T-helper 1 cell treated with Interleukin-12 subunit alpha and Interleukin-12 subunit beta and Interleukin-4 antibody, amounts not matched to agents 30 ng/mL and 1 ng/mL, for 36 hours (primary cell): Measurements from ENCODE around the gene MED13L. TPM values are rescaled to one million over a fixed set of nuclear protein-coding genes. Genes with fewer than 3 reads are reported as not detected.

Experiments
- intact Hi-C: fragments of 100-400 bp; cut with micrococcal nuclease; formaldehyde crosslinking; loops from one replicate; pipeline ENCODE4 v1.15.1; 2024
- total RNA-seq: library from RNA; stranded (reverse); gene quantifications from 2 replicates; pipeline ENCODE4 v1.2.3, GENCODE V29; 2022

Gene MED13L
- total RNA-seq, 1 donor from 2014 or later, result 92.7 TPM

DNA sequence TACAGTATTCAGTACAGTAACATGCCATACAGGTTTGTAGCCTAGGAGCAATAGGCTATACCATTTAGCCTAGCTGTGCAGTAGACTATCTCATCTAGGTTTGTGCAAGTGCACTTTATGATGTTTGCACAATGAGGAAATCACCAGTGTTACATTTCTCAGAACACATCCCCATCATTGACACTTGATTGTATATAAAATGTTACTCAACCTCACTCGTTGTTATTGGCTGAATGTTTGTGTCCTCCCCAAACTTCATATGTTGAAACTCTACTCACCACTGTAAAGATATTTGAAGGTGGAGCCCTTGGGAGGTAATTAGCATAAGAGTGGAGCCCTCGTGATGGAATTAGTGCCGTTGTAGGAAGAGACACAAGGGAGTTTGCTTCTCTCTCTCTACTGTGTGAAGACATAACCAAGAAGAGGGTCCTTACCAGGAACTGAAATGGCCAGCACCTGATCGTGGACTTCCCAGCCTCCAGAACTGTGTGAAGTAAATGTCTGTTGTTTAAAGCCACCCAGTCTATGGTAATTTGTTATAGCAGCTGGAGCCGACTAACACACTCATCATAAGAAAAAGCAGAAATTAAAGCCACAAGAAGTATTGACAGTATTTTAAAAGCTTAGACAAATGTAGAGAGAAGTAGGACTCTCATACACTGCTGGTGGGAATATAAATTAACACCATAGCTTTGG, 3.2 kb upstream of the MED13L start:
- intact Hi-C loops, result no loop called here

DNA sequence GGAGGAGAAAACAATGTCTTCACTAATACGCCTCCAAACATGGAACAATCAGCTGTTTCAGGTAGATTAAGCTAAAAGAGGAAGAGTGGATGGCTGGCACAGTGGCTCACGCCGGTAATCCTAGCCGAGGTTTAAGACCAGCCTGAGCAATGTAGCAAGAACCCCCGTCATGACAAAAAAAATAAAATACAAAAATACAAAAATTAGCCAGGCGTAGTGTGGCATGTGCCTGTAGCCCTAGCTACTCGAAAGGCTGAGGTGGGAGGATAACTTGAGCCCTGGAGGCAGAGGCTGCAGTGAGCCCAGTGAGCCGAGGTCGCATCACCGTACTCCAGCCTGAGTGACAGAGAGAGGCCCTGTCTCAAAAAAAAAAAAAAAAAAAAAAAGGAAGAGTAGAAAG, 1.2 kb upstream of the MED13L start:
- intact Hi-C loops, result loop anchor here (5.0 kb wide), 3 partner anchors 539 to 914 kb away; partner anchors contain the start of gene FBXO21

DNA sequence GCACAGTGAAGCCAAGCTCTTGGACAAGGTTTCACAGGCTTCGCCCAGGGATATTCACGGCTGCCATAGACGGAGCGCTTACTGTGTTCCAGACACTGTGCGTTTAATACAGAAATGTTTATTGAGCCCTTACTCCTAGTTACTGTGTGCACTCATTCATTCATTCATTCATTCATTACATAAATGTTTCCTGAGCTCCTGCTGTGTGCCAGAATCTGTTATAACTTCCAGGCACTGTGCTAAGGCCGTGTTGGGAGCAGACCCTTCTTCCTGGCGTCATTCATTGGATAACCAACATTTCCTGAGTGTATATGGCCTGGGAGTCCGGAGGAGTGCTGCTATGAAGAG, 760 bp upstream of the MED13L start:
- intact Hi-C loops, result loop anchor here (5.0 kb wide), 3 partner anchors 539 to 914 kb away; partner anchors contain the start of gene FBXO21

DNA sequence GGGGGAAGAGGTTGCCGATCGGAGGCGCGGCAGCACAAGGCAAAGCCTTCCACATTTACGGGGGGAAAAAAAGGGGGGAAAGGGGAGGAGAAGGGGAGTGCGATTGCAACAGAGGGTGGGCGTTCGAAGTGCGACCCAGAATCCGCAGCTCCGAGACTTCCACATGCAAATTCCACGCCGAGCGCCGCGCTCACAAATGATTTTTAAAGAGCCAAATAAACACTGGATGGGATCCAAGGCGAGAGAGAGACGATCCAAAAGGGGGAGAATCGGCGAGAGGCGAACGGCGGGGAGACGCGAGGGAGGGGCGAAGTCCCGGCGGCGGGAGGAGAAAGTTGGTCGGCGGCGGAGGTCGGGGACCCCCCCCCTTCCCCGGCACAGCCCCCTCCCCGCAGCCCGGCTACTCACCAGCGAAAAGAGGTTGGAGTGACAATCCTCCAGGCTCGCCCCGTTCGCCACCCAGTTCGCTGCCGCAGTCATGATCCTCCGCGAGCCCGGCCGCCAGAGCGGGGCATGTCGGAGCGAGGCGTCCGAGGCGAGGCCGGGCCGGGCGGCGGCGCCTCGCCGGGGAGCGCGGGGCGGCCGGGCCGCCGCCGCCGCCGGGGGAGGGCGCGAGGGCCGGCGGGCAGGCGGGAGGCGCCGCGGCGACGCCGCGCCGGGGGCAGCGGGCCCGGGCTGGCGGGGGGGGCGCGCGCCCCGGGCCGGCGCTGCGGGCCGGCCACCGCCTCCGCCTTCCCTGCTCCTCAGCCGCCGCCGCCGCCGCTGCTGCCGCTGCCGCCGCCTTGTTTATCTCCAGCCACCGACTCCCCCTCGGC, 634 bp downstream of the MED13L start:
- intact Hi-C loops, result loop anchor here (1.0 to 5.0 kb wide), 20 partner anchors 12 to 915 kb away; partner anchors contain the start of genes FBXO21, MAP1LC3B2, RNFT2 and SPRING1

DNA sequence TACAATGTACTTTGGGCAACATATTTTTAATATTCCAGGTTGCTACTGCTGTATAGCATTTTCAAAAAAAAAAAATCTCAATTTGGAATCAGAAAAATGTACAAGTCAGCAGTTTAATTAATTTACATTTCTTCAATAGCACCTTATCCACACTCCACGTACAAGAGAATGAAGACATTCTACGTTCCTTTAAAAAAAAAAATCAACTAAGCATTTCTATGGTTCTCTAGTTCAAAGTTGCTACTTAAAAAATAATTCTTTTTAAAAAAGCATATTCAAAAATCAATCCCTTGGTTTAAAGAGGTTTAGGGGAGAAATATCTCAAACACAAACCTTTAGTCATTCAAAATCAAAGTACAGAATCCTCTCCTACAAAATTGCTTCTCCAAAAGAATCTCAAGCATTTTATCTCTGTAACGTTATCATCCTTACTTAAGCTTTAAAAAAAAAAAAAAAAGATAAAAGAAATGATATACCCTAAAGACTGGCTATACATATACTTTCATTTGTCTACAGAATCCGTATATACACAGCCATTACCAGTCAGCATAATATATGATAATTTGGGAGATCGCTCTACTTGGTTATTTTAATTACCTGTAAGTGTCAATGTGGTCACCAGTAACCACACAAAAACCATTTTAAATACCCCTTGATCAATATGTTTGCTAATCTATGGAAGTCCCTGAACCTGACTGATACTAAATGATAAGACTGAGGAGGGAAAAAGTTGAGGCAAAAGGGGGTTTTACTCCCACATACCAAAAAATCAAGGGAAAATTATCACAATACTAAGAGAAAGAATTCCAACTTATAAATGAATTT, 2.7 kb downstream of the MED13L start:
- intact Hi-C loops, result loop anchor here (5.0 kb wide), 3 partner anchors 543 to 918 kb away; partner anchors contain the start of gene FBXO21

DNA sequence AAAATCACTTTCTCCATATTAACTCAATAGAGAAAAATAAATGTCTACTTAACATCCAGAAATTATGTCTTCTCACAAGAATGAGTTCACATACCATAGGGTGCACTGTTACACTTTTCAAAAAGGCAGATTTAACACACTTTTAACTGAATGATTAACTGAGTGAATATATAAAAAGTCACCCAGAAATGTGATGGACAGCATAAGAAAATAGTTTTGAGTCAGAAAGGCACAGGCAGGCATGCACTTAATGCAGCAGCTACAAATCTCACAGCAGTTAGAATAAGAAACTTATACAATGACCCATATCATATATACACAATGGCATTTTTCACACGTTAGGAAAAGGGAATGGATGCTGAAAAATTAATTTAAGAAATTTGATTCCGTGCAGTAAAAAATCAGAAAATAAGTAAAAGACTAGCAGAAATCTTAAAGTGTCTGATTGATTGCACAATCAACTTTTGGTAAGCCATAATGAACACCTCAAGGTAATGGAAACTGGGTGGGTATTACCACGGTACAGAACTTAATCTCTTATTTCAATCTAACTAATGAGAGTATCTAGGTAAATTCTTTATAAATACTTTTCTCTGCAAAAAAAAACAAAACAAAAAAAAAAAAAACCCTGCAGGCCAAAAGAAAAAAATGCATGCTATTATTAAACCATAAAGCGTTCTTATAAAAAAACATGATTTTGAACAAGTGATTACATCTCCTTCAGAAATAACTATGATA, 3.5 kb downstream of the MED13L start:
- intact Hi-C loops, result no loop called here

DNA sequence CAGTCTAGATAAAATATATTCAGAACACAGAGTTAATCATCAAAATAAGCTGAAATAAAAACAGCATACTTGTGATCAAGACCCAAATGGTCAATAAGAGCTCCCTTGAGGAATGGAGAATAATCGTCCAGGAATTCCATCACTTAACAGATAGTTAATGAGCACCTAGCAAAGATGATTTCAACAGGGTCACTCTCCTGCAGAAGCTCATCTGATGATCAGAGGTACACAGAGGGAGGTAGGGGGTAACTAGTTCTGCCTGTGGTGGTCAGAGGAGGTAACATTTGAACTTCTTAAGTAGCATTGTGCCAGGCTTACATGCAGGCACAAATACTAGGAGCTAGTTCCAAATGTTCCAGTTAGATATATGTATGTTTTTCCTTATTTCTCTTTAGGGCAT, 9.5 kb downstream of the MED13L start:
- intact Hi-C loops, result loop anchor here (2.0 kb wide), 1 partner anchor 35 kb away; no protein-coding TSS in a partner anchor

DNA sequence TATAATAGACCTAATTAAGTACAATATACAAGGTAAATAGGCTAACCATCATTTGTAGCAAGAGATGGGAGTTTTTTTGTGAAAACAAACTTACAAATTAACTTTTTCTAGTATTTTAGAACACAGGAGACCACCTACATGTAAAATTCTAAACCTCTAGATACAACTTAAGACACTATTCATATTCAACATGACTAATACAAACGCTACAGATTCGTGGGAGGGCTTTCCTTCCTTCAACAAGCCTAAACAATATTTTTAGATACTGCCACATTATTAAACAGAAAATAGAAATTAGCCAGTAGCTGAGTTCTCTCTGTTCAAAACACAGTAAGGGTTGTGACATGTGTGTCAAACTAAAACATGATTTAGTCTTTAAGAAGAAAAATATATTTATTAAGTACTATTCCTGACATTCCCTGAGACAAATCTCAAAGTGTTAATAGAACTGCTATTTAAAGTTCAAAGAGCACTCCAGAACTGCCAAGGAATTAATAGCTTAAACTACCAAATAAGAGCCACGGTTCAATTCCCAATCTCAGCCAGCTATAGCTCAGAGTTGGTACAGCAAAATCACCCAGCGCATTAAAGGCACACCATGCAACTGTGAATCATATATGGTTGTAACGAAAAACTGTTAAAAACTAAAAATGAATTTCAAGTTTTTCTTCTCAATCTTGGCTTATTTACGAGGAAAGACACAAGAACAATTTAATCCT, 10.7 kb downstream of the MED13L start:
- intact Hi-C loops, result loop anchor here (2.0 kb wide), 1 partner anchor 34 kb away; no protein-coding TSS in a partner anchor

DNA sequence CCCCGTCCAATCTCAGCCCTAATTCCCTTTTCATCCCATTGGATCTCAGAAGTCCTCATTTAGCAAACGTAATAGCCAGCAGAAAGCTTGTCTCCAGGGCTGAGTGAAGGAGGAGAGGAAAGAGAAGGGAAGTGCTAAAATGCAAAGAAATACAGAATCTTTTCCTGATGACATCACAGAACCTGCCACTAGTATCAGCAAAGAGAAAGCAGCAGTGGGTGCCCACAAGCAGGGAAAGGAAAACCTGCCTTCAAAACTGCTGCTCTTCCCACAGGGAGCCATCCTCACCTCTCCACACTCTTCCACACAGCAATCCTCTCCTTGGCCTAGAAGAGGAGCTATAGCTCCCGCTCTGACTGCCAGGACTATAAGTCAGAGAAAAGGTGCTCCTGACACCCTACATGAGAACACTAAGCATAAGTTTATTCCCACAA, 11.3 kb downstream of the MED13L start:
- intact Hi-C loops, result loop anchor here (2.0 kb wide), 1 partner anchor 33 kb away; no protein-coding TSS in a partner anchor

DNA sequence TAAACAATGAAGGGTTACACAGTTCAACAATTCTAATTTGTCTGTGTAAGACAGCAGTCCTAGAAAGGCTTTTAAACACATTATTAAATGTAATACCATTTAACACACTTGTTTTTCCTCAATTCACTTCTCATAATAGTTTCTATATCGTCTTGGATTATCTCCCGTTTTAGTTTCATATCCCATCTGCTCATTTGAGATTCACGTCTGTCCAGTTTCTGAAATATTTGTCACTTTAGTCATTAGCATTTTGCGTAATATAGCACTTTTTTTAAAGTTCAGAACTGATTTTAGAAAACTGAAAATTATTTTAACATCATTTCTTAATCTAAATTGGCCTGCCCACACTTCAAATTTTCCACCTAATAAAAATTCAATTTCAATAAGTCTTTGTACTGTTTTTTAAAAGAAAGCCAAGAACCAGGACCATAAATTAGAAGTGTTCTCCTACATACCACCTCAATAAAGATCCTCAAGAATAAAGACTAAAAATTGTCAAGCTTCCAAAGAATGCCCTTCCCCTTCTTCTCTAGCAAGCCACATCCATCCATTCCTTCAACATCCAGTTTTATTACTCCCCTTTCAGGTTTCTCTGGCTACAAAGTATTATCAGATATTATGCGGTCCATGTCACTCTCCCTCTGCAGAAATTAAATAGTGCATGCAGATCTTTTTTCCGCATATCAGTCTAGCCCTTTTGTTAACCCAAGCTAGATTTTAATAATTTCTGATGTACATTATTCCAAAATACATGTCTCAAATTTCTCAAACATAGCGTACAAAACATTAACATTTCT, 11.9 kb downstream of the MED13L start:
- intact Hi-C loops, result loop anchor here (1.0 to 2.0 kb wide), 2 partner anchors 11 to 33 kb away; no protein-coding TSS in a partner anchor

DNA sequence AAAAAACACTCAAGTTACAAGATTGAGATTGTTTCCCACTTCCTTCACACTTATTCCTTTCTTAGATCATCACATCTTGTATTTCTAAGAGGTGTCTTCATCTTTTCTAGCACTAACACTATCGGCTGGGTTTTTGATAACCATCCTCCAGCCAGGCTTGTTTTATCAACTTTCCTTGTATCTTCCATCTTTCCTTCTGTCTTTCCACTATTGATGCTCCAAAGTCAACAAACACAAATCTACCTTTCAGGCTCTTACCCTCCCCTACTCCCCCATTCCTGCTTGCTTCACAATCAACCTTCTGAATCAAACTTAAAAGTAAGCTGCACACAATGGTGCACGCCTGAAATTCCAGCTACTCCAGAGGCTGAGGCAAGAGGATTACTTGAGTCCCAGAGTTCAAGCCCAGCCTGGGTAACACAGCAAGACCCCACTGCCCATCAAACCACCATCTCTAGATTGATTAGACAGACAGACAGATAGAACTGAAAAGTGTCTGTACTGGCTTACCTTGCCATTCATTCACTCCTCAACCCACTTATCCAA, 12.9 kb downstream of the MED13L start:
- intact Hi-C loops, result loop anchor here (1.0 kb wide), 1 partner anchor 12 kb away; no protein-coding TSS in a partner anchor

DNA sequence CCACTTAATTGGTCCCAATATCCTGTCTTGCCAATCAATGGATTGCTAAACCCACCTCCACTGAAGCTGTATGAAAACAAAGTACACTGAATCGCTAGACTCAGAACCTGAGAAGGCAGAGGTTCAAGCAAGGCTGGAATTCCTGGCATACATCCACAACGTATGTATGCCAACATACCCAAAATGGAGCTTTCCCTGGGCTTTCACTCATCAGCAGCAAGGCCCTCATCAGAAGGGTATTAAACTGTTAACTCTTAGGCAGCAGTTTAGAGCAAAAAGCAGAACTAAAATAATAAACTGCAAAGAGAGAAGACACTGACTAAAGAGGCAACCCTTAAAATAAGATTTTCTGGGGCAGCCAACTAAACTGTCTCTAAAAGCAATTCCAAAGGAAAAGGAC, 13.6 kb downstream of the MED13L start:
- intact Hi-C loops, result no loop called here

DNA sequence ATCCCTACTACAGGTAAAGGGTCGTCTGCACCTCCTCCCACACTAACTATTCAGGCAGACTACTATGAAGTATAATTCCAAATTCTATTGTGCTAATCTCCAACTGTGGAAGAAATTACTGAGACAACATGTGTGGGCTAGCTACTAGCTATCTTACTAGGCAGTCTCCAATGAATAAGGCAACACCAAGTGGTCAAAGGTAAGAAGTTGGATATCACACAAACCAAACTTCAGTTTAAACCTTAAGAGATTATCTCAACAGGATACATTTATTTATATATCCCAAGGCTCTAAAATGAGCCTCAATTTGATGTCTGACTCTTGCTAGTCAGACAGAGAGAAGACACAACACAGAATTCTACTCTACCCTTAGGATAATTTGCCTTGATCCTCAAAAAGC, 14.1 kb downstream of the MED13L start:
- intact Hi-C loops, result no loop called here

DNA sequence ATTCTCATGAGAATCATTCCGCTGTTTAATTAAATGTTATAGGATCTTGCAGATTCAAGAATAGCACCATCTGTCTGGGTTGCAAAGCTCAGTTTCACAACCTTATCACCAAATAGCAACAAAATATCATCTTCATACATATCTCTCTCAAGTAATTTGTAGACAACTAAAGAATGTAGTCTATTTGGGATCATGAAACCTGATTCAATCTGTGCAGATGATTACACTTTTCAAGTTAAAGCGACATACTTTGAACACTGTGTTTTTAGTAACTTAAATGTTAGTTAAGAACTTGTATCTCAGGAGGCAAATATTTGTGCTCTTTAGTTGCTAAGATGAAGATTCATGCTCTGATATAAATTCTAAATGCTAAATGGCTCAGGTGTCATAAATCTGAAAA, 14.8 kb downstream of the MED13L start:
- intact Hi-C loops, result no loop called here

DNA sequence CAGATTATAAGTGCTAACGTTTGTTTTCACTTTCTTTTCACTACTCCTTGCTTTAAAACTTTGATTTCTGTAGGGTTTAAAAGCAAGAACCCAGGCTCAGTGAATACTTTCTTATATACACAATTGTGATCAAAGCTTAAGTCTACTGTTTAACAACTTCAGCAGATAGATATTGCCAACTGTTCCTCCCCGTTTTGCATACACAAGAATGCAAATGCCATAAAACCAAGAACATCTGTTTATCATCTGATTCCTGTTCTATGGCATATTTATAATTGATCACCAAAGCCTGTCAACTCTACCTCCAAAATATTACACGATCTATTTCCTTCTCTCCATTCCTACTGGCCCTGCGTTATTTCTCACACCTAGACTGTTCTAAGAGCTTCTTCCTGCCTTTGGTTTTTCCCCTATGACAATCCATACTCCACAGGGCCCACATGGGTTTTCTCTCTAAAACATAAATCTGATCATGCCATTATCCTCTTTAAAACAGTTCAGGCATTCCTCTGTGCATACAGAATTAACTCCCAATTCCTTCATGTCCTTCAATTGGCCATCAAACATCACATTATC, 15.9 kb downstream of the MED13L start:
- intact Hi-C loops, result loop anchor here (1.0 kb wide), 1 partner anchor 15 kb away; no protein-coding TSS in a partner anchor

DNA sequence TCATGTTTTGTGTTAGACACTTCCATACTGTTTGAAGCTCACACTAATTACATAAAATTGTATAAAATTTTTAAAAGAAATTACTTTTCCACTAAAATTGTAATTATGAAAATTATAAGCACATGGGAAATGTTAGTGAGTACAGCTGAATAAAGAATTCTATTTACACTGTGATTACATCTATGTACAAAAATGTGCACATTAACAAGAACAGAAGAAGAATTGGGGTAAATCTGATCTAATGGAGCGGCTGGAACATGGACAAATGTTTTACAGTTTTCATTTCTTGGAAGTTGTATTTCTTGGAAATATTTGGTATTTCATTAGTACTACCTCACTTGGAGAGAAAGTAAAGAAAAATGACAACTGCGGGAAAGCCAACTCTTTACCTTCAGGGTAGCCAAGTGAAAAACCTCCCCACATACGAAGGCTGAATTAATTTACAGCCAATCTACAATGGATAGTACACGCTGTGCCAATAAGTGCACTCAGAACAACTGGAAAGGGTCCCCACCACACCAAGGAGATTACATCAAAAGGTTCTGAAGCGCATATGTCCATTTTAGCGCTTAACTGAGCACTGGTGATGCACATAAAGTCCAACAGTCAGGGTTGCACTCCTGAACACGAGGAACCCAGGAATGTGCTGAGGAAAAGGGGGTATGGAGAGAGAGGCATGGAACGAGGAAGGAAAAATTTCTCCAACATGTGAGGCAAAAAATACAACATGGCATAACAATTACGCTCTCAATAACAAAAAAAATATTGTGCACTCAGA, 17.5 kb downstream of the MED13L start:
- intact Hi-C loops, result no loop called here

DNA sequence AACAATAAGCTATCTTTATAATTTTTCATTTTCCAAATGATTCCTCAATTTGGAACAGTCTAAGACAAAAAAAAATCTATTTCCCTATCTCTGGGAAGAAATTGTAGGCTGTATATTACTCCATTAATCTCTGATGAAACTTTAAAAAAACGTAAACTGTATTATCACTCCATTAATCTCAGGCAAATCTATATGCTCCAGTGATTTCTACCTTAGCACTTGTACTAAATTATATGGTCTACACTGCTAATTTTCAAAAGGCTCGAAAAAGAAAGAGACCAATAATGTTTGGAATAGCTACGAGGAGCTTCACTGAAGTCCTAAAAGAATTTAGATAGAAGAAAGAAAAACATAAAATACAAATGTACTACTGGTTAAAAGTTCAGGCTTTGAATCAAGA, 19.7 kb downstream of the MED13L start:
- intact Hi-C loops, result no loop called here

DNA sequence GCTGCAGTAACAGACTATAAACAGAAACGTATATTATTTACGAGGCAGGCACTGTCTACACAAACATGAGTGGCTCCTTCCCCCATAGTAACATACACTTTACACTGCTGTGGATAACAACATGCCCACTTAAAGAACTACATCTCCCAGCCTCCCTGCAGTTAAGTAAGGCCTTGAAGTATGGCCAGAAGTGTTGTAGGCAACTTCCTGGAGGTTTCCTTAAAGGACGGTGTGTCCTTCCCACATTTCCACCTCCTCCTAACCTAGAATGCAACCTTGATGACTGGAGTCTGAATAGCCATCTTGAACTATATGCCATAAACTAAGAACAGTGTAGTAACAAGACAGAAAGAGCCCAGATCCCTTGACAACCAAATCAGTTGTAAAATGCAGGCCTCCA, 20.3 kb downstream of the MED13L start:
- intact Hi-C loops, result no loop called here
